GM04503 (cell line): ENCODE measurements around the gene HOXD12.

Experiments used
- DNase-seq: peaks from one replicate; pipeline ENCODE4 v3.0.0-alpha.2; 2012; ENCODE audit warnings: low read depth

Gene HOXD12

GRCh38 chr2:176131848-176132158, 32.2 kb downstream of the HOXD12 start:
- DNase-seq = no peak

DNA sequence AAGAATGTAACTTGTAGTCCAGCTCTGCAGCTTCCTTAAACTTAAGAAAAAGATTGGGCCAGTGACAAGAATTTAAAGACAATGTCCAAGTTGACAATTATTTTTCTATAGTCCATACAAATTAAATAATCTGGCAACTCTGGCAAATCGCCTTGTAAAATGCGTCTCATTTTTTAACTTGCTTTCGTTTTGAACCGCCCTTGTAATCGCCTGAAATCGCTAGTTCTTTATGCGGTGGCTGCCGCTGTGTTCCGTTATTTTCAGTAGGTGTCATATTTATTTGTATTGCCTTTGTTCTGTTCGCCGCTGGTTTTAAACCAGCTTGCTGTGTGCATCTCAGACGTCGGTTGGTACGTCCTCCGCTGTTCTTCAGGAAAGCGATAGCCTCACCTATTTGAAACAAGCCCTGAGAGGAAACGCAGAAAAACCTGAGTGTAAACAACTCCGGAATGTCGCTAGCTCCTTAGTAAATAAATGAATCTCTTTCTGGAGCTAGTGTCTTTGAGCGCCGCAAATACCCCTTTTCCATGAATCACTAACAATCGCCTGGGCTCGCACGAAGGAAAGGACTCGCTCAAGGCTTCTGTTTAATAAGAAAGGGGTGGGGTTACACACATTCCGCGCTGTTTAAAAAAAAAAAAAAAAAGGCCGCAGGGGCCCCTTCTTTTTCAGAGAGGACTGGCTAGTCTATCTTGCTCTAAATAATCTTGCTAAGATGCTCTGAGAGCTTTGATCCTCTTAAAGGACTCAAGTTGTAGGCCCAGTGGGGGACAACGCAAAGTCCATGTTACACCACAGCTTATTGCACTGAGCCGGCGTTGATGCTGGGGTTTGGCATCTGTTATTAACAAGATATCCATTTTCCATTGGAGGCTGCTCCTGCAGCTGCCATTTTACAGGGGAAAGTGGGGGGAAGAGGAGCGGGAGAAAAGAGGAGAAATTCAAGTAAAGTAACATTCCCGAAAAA, 32.9 kb downstream of the HOXD12 start:
- DNase-seq = no peak

- DNase-seq = no peak
These were observed 33.8 kb downstream of the HOXD12 start for GRCh38 chr2:176133389-176133788.

- no peak for DNase-seq
These were observed 34.4 kb downstream of the HOXD12 start for GRCh38 chr2:176134035-176134434.

DNA sequence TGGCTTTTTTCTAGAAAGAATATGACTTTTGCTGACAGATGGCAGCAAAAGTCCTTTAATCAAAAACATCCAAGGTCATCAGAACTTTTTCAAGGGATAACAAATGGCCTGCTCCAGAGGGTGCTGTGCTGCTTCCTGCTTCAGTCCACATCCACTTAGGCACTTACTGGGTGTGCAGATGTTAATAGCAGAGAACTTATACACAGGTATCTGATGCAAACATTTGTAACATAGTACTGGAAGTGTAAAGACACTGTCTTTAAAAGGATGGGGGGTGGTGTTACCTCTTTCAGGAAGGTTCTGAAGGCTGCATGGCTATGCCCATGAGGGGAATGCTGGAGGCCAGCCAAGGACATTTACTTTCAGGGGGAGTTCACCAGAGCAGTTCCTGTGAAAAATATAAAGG, 35.4 kb downstream of the HOXD12 start:
- no peak for DNase-seq

- DNase-seq = no peak
These were observed 37.0 kb downstream of the HOXD12 start for GRCh38 chr2:176136374-176137251.

DNA sequence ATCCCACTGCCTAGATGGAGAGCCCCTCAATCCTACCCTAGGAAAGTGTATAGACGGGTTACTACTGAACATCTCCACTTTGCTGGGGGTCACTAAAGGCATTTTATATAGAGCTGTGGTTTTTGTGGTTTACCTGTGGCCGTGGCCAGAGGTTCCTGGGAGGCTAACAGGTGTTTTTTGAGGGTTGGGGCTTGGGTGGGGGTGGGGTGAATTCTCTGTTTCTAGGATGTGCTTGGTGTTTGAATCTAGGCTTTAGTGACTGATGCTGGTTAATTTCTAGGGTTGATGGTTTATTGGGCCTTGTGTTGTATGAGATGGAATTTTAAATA, 37.6 kb downstream of the HOXD12 start:
- no peak for DNase-seq

DNA sequence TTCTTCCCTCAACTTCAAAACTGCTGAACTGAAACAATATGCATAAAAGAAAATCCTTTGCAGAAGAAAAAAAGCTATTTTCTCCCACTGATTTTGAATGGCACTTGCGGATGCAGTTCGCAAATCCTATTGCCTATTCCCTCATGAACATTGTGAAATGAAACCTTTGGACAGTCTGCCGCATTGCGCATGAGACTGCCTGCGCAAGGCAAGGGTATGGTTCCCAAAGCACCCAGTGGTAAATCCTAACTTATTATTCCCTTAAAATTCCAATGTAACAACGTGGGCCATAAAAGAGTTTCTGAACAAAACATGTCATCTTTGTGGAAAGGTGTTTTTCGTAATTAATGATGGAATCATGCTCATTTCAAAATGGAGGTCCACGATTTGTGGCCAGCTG, 38.3 kb downstream of the HOXD12 start:
- DNase-seq = no peak

DNA sequence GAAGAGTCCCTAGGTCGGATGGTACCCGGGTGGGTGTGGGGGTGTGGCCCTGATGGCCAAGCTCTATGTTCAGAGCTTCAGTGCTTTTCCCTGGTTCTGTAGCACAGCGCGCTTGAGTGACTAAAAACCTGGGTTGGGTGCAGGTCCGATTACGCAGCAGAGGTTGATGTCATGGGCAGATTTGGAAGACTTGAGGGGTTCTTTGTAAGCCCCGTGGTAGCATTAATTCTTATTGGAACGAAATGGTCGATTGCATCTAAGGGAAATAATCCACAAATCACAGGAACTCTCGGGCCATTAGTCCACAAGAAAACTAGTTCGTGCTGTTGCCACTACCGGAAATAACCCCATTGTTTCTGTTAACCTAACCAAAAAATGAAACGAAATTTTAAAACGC, 38.9 kb downstream of the HOXD12 start:
- no peak for DNase-seq

DNA sequence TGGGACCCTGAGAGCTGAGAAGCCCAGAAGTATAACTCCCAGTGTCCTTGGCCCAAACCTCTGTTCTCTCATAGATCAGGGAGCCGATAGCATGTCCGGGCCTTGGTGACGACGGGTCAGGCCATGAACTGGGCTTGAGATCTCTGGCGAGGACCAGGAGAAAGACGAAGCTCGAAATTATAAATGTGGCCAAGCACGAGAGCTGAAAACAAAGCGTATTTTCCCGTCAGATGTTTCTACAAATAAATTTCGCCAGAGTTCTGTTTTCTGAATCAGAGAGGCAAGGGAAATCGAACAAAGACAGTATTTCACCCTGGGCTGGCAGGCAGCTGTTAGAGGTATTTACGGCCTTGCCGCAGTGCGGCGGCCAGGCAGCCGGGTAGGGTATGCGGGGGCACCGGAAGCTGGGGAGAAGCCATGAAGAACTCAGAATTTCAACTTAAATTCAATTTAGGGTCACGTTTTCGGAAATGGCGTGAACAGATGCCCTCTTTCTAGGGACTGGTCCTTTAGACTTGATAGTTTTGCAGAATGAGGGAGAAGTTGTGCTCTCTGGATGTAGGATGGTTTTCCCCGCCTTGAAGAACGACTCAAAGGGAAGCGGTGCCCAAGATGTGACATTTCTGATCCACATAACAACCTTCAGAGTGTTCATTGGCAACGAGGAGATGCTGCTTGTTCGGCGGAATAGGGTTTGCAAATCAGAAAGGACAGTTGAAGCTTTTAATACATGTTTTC, 39.5 kb downstream of the HOXD12 start:
- no peak for DNase-seq

- no peak for DNase-seq
These were observed 40.3 kb downstream of the HOXD12 start for GRCh38 chr2:176139661-176140512.

DNA sequence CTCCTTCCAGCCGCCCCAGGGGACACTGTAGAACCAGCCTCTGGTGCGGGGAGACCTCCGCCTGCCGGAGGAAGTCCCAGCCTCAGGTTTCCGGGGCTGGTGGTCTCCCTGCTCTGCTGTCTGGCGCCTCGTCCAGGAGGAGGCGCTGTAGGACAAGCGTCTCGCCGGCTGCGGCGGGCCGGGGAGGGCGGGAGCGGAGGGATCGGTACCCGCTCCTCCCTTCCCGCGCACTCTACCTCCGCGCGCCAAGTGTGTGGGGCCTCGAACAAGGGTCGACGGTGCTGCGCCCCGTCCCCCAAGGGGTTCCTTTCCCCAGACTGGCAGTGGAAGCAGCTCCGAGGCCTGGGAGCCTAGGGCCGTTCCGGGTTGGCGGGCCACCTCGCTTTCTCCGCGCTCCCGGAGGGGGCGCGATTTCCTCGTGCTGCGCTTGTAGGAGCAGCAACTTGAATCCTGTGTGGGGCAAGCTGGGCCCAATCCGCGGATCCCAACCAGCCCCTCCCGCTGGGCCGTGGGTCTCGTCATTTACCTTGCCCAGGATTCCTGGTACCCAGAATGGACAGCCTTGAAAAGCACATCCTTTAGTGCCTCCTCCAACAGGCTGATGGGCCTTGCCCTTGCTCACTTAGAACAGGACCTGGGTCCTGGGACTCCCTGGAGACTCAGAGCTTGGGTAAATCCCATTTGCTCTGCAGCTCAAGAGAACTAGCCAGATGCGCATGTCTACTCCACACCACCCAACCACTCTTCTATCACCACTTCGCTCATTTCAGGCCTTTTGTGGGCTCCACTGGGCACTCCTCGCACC, 41.1 kb downstream of the HOXD12 start:
- no peak for DNase-seq

DNA sequence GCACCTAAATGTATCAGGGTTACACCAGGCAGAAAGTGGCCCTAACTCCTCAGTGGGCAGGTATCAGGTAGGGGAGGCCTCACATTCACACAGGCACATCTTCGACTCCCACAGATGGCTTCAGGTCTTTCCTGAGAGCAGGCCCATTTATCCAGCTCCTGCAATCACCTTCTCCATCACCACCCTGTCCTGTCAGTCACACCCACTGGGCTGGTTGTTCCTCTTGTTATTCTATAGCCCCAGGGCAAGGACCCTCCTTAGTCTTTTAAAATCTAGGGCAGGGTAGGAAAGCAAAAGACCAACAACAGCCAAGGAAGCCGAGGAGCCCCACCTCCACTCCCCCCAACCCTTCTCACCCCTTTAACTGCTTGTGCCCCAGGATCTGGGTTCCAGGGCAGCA, 42.7 kb downstream of the HOXD12 start:
- DNase-seq = no peak

DNA sequence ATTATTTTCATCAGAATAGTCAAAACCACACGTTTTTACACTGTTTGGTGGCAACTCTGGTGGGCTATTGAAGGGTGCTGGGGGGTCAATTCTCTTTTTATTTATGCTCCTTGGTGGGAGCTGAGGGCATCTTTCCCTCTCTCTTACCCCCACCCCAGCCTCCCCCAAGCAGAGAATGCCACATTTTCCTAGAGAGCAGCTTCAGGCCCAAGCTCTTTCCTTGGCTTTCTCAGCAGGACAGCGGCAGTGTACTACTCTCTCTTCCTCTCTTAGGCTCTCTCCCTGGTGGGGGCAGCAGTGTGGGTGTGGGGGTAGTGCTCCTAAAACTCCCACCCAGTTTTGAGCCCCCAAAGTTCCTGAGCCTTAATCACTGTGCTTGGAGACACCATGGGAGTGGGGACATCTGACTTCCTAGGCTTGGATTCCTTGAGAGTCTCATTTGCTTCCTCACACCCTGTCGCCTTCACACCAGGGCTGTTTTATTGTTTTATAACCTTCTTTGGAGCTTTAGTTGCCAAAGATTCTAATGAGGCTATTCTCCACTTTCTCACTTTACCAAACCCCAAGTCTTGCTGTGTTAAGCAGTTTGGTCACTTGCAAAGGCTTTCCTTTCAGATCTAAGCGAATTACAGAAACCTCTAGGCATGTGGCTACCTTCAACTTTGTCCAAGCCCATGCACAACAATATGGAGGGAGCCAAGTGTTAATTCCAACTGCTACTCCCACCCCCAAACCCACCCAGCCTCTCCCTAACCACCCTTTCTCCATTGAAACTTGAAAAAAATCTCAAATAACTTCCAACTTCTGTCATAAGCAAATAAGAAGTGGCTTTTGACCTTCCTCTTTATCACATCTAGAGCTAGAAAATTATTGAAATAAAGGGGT, 45.7 kb downstream of the HOXD12 start:
- no peak for DNase-seq

DNA sequence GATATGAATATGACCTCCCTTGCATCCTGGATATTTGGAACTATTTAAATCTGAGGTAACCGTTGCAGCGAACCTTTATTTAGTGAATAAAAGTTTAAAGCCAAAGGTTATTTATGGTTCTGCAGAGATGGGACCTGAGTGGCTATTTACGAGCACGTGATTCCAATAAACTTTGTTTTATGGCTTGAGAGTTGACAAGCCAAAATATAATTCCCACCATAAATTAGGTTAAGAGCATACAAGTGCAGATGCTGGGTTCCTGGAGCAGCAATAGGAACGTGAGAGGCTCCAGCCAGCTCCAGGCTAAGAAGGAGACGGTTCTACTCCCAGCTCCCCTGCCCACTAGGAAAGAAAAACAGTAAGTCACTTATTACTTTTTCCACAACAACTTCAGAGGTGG, 46.5 kb downstream of the HOXD12 start:
- no peak for DNase-seq

DNA sequence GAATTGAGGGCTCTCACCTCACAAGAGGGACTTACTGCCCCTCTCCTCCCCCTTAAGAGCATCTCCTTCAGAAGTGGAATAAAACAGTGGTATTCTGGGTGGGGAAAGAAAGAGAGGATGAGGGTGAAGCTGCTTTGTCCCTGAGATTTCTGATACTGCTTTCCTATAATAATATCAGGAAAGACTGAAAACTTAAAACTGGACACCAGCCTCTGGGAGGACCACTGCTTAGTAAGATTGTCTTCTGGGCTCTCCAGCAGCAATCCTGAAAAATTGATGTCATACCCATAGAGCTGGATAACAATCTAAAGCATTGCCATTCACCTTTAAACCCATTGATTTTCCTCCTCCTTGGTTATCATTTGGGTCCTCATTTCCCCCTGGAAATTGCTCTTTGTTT, 47.0 kb downstream of the HOXD12 start:
- no peak for DNase-seq

DNA sequence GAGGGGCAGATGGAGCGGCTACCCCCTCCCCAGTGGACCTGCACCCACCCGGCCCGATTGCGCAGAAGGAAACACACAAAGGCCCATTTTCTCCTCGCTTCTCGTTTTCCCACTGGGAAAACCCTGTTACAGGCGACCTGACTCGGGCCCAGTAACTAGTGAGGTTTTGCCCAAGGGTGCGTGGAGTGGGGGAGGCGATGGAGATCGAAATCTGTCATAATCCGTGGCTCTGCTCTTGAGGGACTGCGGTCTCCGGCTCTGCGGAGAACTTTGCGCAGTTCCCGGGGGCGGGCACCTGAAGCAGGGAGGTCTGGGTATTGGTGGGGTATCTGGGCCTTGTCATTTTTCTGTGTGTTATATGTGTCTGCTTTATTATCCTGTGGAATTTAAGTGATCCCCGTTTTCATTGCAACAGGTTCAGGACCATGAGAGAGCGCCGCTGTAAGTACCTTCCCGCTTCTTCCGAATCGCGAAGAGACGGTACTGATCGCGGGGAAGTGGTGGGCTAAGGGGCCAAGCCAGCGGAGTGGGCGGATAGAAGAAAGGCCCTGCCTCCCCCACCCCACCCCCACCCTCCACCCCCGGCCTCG, 47.7 kb downstream of the HOXD12 start:
- DNase-seq = no peak

GRCh38 chr2:176147800-176148496, 48.4 kb downstream of the HOXD12 start:
- DNase-seq = no peak
